Liver (tissue), 10 donors: Measurements from ENCODE around the gene USP51. TPM values are rescaled to one million over a fixed set of nuclear protein-coding genes. Genes with fewer than 3 reads are reported as not detected.
"Not testable (repeated sequence)": the region's sequence is repeated elsewhere in the genome, so short reads cannot be mapped to it uniquely, and the experiment has no call there.

ENCODE experiments used
- DNase-seq: peaks from one replicate; pipeline ENCODE4 v3.0.0-alpha.2; 2017; ENCODE audit warnings: low spot score
- H3K27ac ChIP-seq, 2 donors: one replicate each; pipeline ENCODE4 v1.7.0; 2013; ENCODE audit warnings: inconsistent platforms in 2 of 2, low read length in 2 of 2, control low read depth in 1 of 2, low read depth in 1 of 2, mild to moderate bottlenecking in 1 of 2
- H3K27me3 ChIP-seq, 4 donors: one replicate each; pipeline versions ENCODE4 v1.6.1 to v1.7.0; 2013; ENCODE audit warnings: low read length in 3 of 4, inconsistent platforms in 1 of 4, mild to moderate bottlenecking in 1 of 4, moderate library complexity in 1 of 4; ENCODE audit not compliant: control insufficient read depth in 4 of 4, insufficient read depth in 4 of 4
- H3K36me3 ChIP-seq, 4 donors: one replicate each; pipeline versions ENCODE4 v1.6.1 to v1.7.0; 2013; ENCODE audit warnings: low read length in 3 of 4, mild to moderate bottlenecking in 3 of 4, low read depth in 1 of 4, moderate library complexity in 1 of 4; ENCODE audit not compliant: control insufficient read depth in 4 of 4, insufficient read depth in 3 of 4
- H3K4me1 ChIP-seq, 4 donors: one replicate each; pipeline versions ENCODE4 v1.6.1 to v1.7.0; 2013; ENCODE audit warnings: low read length in 3 of 4, mild to moderate bottlenecking in 3 of 4, moderate library complexity in 1 of 4; ENCODE audit not compliant: control insufficient read depth in 4 of 4, insufficient read depth in 4 of 4
- H3K4me3 ChIP-seq, 3 donors: one replicate each; pipeline versions ENCODE4 v1.6.1 to v1.7.0; 2013; ENCODE audit warnings: low read length in 3 of 3, control low read depth in 1 of 3, low read depth in 1 of 3, mild to moderate bottlenecking in 1 of 3
- H3K9ac ChIP-seq, 2 donors: one replicate each; pipeline ENCODE4 v1.7.0; 2013; ENCODE audit warnings: low read length in 2 of 2, mild to moderate bottlenecking in 2 of 2, moderate library complexity in 2 of 2, control low read depth in 1 of 2, low read depth in 1 of 2
- H3K9me3 ChIP-seq, 4 donors: one replicate each; pipeline versions ENCODE4 v1.6.1 to v1.7.0; 2013; ENCODE audit warnings: low read length in 3 of 4; ENCODE audit not compliant: control insufficient read depth in 4 of 4
- EGR1 ChIP-seq, 2 donors: IDR thresholded peaks; 2 replicates each; pipeline ENCODE4 v1.6.1; 2016 to 2018; ENCODE audit warnings: antibody characterized with exemption in 2 of 2, low read depth in 2 of 2
- NR2F2 ChIP-seq: IDR thresholded peaks from 2 replicates; pipeline ENCODE4 v1.6.1; 2016; ENCODE audit warnings: antibody characterized with exemption
- RAD21 ChIP-seq, 2 donors: IDR thresholded peaks; 2 replicates each; pipeline ENCODE4 v1.6.1; 2016; ENCODE audit warnings: antibody characterized with exemption in 2 of 2, mild to moderate bottlenecking in 2 of 2
- RXRA ChIP-seq, 2 donors: IDR thresholded peaks; 2 replicates each; pipeline ENCODE4 v1.6.1; 2017 to 2018; ENCODE audit warnings: antibody characterized with exemption in 2 of 2, mild to moderate bottlenecking in 1 of 2
- SP1 ChIP-seq: IDR thresholded peaks from 2 replicates; pipeline ENCODE4 v1.6.1; 2018; ENCODE audit warnings: antibody characterized with exemption, mild to moderate bottlenecking
- WGBS: extraction: QIAGEN DNeasy Blood & Tissue Kit; methylation state at CpG from one replicate; pipeline ENCODE4 v1.1.7; 2013; 5-methylcytosine and 5-hydroxymethylcytosine counted together
- polyA plus RNA-seq, 2 donors: library from polyadenylated mRNA; stranded (reverse) in 1 of 2; unstranded in 1 of 2; fragments of 200-250 nt in 1 of 2; fragments of >200 nt in 1 of 2; fragmentation: Nextera tagmentation in 1 of 2; extraction: Ambion mirVana in 1 of 2; gene quantifications; one replicate each; pipeline versions ENCODE4 v1.2.1 to v1.2.3, GENCODE V29; 2013 to 2015
- small RNA-seq: library from RNA; depleted of rRNA; stranded (forward); fragments of <200 nt; gene quantifications from one replicate; pipeline ENCODE3, GENCODE V24; 2014
- total RNA-seq, 2 donors: library from RNA; depleted of rRNA; stranded (reverse); fragments of >200 nt; gene quantifications; one replicate each; pipeline ENCODE4 v1.2.3, GENCODE V29; 2014
- TF ChIP-seq, protein P1 (sequence below): fragments of 150-350 bp; IDR thresholded peaks from 2 replicates; pipeline ENCODE4 v1.5.1; 2017; ENCODE audit warnings: improper control_type of control experiment, low read depth, low read length; ENCODE audit not compliant: missing input control
- TF ChIP-seq, protein P2 (sequence below): IDR thresholded peaks from 2 replicates; pipeline ENCODE4 v1.6.1; 2016; ENCODE audit warnings: antibody characterized with exemption
- donor health status: healthy.
- donor health status: healthy.
- donor health status: healthy.
- donor health status: healthy.
- donor health status: healthy.

The USP51 gene
- total and polyA plus RNA-seq, 4 donors, result 0.19 to 6.7 (median 0.31) TPM

DNA sequence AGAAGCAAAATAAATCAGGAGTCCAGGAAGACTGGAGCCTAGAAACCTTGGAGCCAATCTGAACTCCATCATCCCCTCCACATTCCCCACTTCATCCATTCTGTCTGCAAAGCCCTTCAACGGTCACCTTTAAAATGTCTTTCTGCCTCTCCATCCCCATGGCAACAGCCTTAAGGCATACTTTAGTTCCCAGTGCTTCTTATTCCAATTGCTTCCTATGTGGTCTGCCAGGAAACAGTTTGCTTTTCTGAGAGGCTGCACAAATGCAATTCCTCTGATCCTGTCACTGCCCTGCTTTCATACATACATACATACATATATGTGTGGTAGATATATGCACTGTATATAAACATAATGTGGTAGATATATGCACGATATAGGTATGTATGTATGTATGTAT is 38.5 kb downstream of the USP51 start (continued):
- TF ChIP-seq, protein P1, sequence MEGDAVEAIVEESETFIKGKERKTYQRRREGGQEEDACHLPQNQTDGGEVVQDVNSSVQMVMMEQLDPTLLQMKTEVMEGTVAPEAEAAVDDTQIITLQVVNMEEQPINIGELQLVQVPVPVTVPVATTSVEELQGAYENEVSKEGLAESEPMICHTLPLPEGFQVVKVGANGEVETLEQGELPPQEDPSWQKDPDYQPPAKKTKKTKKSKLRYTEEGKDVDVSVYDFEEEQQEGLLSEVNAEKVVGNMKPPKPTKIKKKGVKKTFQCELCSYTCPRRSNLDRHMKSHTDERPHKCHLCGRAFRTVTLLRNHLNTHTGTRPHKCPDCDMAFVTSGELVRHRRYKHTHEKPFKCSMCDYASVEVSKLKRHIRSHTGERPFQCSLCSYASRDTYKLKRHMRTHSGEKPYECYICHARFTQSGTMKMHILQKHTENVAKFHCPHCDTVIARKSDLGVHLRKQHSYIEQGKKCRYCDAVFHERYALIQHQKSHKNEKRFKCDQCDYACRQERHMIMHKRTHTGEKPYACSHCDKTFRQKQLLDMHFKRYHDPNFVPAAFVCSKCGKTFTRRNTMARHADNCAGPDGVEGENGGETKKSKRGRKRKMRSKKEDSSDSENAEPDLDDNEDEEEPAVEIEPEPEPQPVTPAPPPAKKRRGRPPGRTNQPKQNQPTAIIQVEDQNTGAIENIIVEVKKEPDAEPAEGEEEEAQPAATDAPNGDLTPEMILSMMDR, result no peak
- TF ChIP-seq RXRA (IDR thresholded peaks at IDR 0.05), result no peak
- TF ChIP-seq, protein P2, sequence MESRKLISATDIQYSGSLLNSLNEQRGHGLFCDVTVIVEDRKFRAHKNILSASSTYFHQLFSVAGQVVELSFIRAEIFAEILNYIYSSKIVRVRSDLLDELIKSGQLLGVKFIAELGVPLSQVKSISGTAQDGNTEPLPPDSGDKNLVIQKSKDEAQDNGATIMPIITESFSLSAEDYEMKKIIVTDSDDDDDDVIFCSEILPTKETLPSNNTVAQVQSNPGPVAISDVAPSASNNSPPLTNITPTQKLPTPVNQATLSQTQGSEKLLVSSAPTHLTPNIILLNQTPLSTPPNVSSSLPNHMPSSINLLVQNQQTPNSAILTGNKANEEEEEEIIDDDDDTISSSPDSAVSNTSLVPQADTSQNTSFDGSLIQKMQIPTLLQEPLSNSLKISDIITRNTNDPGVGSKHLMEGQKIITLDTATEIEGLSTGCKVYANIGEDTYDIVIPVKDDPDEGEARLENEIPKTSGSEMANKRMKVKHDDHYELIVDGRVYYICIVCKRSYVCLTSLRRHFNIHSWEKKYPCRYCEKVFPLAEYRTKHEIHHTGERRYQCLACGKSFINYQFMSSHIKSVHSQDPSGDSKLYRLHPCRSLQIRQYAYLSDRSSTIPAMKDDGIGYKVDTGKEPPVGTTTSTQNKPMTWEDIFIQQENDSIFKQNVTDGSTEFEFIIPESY, result no peak
- TF ChIP-seq EGR1 (IDR thresholded peaks at IDR 0.05; ENCODE audit: low read depth in 2 of 2), result no peak
- no peak for TF ChIP-seq NR2F2

DNA sequence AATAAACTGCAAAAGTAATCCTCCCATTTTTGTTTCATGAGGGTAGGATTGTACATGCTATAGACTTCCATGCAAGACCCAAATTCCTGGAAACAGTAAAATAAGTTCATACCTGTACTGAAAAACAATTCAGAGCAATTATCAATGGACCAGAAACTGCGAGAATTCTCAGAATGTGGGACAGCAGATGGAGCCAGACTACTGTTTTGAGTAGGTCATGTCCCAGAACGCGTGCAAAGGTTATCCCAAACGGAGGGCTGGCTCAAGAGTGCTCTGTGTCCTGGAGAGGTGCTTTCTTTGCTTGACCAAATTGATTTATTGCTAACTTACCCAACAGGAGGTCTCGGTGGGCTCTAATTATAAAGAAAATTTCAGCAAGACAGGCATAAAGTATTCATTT is 39.4 kb downstream of the USP51 start:
- peak; percentile 65 to 67 for TF ChIP-seq RAD21 (IDR thresholded peaks at IDR 0.05)
- TF ChIP-seq SP1, result no peak
- no peak overlapping the region for H3K4me3 ChIP-seq
- H3K36me3 ChIP-seq, result no peaks in the 10 kb centered on the region
- H3K4me1 ChIP-seq, result peaks cover 0 to 15% (median 8%) of the 10 kb centered on the region in 4 donors
- no peak overlapping the region for H3K27ac ChIP-seq
- DNase-seq, result no peak
- no peaks in the 10 kb centered on the region for H3K9me3 ChIP-seq
- WGBS, result 16% methylated on average over 5 of the region's 5 CpGs
- H3K27me3 ChIP-seq, result no peaks in the 10 kb centered on the region
- H3K9ac ChIP-seq, result no peak overlapping the region

DNA sequence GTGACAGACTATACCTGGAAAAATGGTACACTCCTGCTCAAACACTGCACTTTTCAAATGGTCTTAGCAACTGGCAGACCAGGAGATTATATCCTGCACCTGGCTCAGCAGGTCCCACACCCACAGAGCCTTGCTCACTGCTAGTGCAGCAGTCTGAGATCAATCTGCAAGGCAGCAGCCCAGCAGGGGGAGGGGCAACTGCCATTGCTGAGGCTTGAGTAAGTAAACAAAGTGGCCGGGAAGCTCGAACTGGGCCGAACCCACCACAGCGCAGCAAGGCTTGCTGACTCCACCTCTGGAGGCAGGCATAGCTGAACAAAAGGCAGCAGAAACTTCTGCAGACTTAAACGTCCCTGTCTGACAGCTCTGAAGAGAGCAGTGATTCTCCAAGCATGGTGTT is 46.2 kb downstream of the USP51 start:
- not testable (repeated sequence) for H3K27ac ChIP-seq, H3K4me1 ChIP-seq, H3K9ac ChIP-seq, H3K36me3 ChIP-seq, H3K27me3 ChIP-seq, H3K9me3 ChIP-seq, H3K4me3 ChIP-seq, DNase-seq
- 58% methylated on average over 5 of the region's 5 CpGs for WGBS

Small RNAs within 50 kb of the gene (small RNA-seq; reads per million reads assigned to genes)
- not detected for gene MIR4536-2

Other genes with a start within 250 kb of the USP51 start
- gene PAGE3, start 224.9 kb downstream of the USP51 start, total RNA-seq, result not detected
- not detected for gene PAGE3, start 224.9 kb downstream of the USP51 start, polyA plus RNA-seq
- gene MAGEH1, start 37.7 kb downstream of the USP51 start, total RNA-seq, result 10 to 100 TPM; 11.8 to 18.0 TPM
- gene MAGEH1, start 37.7 kb downstream of the USP51 start, polyA plus RNA-seq, result 10 to 100 TPM in 1 of 2 donors, 1 to 10 TPM in 1; 6.0 to 11.0 TPM
- gene FOXR2, start 133.6 kb upstream of the USP51 start, total RNA-seq, result not detected
- gene FOXR2, start 133.6 kb upstream of the USP51 start, polyA plus RNA-seq, result not detected
- 10 to 100 TPM in 1 of 2 donors, 1 to 10 TPM in 1; 9.0 to 10.3 TPM for gene RRAGB, start 227.9 kb upstream of the USP51 start, total RNA-seq
- gene RRAGB, start 227.9 kb upstream of the USP51 start, polyA plus RNA-seq, result 1 to 10 TPM; 2.8 to 7.2 TPM